Activated T-cell treated with anti-CD3 and anti-CD28 coated beads, Interleukin-2, amount 50 U/mL, for 48 hours (primary cell): ENCODE results near the gene LRRC8E.
"Not testable (repeated sequence)": the region's sequence is repeated elsewhere in the genome, so short reads cannot be mapped to it uniquely, and the experiment has no call there.

ENCODE experiments used
- DNase-seq, 2 experiments: peaks; one replicate each; pipeline ENCODE4 v3.0.0-alpha.2; 2020

The LRRC8E gene

DNA sequence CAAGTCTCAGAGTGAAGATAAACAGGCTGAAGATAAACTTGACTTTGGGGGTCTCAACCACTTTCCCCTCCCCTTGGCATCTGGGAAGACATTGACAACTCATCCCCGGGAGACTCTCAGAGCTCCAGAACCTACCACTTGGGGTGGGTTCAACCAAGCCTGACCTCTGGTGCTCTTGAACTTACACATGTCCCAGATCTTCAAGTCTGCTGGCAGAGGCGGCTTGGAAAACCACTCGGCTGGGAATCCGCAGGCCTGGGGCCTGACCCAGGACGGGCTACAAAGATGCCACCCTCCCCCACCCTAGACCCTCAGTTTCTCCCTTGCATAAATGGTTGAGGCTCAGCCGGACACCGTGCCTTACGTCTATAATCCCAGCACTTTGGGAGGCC, 512 bp downstream of the LRRC8E start:
- DNase-seq, result no peak

- DNase-seq, result not testable (repeated sequence)
Measured at GRCh38 chr19:7893362-7894101, 5.2 kb downstream of the LRRC8E start.

DNA sequence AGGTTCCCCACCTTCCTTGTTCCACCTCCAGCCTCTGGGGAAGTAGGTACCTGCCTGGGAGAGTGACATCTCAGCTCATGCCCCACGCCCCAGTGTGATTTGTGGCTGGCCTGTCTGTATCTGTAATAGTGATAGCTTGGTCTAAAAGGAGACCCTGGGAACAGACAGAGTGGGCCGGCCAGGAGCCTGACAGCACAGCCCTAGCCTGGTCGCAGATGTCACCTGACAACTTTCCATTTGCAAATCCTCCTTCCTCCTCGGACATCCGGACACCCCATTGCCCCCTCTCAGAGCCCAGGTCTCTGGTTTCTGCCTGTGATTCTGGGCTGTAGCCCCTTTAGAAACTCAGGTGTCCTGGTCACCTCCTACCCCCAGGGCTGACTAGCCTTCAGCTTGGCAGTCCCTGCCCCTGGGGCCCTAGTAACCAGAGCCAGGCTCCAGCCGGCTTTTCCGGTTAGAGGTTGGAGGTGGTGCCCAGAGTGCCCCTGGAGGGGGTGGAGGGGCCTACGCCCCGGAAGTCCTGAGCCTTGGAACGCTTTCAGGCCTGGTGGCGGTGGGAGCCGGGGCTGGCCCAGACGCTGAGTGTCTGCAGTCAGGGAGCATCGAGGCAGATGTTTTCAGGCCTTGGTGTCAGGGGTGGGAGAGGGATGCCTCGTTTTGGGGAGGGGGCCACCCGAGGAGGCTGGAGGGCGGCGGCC, 6.5 kb downstream of the LRRC8E start:
- DNase-seq, result no peak

DNA sequence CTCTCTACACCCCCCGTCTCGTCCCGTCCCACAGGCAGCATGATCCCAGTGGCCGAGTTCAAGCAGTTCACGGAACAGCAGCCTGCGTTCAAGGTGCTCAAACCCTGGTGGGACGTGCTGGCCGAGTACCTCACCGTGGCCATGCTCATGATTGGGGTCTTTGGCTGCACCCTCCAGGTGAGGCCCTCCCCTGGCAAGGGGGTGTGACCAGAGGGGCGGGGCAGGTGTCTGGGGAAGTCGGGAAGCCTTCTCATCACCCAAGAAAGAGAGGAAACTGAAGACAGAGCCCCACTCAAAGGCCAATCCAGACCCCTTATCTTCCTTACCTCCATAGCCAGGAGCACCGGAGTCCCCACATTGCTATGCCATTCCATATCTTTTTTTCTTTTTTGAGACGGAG, 7.3 kb downstream of the LRRC8E start:
- no peak for DNase-seq

GRCh38 chr19:7897292-7897691, 9.0 kb downstream of the LRRC8E start:
- no peak for DNase-seq

GRCh38 chr19:7898967-7899366, 10.7 kb downstream of the LRRC8E start:
- DNase-seq, result no peak

- no peak for DNase-seq
Measured at GRCh38 chr19:7899751-7900378, 11.6 kb downstream of the LRRC8E start.

GRCh38 chr19:7900401-7900870, 12.1 kb downstream of the LRRC8E start:
- no peak for DNase-seq

- no peak for DNase-seq
Measured at GRCh38 chr19:7900931-7901330, 12.6 kb downstream of the LRRC8E start.

DNA sequence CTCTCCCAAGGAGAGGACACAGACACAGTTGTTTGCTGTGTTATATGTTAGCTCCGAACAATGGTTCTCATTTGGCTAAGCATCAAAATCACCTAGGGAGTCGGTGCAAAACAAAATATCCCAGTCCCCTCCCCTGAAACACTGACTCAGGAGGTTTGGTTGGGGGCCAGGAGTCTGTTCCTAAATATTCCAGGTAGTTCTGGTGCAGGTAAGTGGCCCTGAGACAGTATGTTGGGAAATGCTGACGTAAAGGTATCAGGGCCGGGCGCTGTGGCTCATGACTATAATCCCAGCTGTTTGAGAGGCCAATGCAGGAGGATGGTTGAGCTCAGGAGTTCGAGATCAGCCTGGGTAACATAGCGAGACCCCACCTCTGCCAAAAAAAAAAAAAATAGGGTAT, 13.0 kb downstream of the LRRC8E start:
- DNase-seq, result no peak

DNA sequence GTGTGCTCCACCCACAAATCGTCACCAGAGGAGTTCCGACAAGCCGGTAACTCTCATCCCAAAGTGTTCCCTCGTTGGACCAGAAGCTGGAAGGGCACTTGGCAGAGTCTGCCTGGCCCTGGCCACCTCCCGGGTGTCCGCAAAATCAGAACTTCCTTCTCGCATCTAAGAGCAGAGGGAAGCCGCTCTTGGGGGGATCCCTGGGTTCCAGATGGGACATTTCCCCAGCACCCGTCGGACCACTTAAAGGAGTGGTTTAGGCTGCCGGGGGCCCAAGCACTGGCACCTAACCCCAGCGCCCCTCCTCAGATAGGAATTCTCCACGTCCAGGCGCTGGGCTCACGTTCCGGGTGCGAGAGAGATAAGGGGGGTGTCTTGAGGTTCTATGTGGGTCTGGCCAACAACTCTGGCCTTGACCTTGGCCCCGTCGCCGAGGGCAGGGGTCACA, 14.5 kb downstream of the LRRC8E start:
- peak in 1 of 2 experiments; percentile 34 for DNase-seq

DNA sequence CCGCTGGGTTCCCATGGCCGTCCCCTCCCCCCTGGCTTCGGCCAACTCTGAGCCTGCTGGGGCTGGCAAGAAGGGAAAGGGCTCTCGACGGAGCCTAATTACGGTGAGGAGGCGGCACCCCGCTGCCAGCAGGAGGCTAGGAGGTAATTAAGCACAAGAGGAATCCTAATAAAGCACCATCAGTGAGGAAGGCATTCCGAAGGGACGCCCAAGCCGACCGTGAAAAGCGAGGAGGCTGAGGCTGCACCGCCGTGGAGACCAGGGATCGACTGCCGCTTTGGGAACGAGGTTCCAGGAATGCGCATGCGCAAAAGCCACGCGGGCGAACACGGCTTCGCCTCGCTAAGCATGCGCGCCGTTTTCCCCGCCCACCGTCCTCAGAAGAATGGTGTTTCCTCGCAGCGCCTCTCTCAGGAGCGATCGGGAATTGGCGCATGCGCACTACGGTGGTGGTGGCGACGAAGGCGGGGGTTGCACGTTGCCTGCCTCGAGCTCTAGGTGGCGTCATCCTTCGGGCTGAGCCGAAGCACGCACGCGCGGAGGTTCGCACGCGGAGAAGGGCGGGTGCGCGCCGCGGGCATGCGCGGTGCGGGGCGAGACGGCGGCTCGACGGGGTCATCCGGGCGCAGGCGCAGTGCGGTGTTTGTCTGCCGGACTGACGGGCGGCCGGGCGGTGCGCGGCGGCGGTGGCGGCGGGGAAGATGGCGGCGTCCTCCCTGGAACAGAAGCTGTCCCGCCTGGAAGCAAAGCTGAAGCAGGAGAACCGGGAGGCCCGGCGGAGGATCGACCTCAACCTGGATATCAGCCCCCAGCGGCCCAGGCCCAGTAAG, 15.1 kb downstream of the LRRC8E start, which contains the start of gene MAP2K7:
Gene MAP2K7 (plus strand): TSS at position 634 of the 830 bp plus-strand sequence. CDS start 68 bp downstream, at position 702.
- peak; percentile 100 for DNase-seq

GRCh38 chr19:7904074-7905020, 16.0 kb downstream of the LRRC8E start:
- DNase-seq, result peak in 1 of 2 experiments; percentile 73

DNA sequence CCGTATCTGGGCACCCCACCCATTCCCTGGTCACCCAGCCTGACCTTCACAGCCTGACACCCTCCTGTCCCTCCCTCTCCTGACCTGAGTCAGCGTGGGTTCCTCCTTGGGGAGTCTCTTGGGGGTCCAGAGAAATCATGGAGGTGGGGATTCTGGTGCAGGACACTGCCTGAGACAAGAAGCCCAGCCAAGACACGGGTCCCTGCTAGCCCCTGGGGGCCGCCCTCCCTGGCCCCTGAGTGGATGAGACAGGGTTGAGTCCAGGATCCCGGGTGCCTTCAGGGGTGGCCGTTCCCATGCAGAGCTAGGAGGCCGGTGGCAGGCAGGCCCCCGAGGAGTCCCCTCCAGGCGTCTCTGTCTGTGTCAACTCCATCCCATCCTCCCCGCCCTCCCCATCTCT, 17.0 kb downstream of the LRRC8E start:
- DNase-seq, result no peak

DNA sequence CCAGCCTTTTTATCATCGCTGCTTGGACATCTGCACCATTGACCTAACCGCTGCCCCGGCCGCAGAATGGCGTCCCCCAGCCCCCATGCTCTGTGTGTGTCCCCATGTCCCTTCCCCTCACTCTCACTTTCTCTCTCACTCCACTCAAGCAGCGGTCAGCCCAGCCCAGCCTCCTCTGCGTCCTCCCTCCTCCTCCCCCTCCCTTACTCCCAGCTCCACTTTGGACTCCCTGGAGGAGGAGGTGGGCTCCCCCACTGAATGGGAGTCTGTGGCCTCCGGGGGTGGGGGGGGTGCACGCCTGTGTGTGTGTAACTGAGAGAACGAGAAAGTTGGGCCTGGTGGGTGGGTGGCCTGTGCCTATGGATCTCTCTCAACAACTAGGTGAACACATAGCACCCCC, 17.5 kb downstream of the LRRC8E start:
- DNase-seq, result no peak

- DNase-seq, result no peak
Measured at GRCh38 chr19:7907122-7907521, 18.8 kb downstream of the LRRC8E start.

DNA sequence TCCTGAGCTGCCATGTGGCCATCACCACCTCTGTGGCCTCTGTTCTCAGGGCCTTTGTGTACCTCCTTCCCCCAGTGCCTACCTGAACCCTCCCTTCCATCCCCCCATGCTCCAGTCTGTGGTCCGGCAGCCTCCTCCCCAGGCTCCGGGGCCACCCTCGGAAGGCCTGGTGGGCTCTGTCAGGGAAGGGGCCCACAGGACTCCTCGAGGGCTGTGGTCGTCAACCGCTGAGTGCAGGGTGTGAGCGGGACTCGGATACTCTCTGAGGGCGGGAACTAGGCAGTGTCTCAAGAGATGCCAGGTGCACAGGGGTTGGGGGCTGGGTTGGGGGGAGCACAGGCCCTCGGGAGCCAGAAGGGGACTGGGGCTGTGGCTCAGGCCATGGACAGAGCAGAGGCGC, 19.2 kb downstream of the LRRC8E start:
- no peak for DNase-seq

- DNase-seq, result no peak
Measured at GRCh38 chr19:7908078-7908699, 19.9 kb downstream of the LRRC8E start.

DNA sequence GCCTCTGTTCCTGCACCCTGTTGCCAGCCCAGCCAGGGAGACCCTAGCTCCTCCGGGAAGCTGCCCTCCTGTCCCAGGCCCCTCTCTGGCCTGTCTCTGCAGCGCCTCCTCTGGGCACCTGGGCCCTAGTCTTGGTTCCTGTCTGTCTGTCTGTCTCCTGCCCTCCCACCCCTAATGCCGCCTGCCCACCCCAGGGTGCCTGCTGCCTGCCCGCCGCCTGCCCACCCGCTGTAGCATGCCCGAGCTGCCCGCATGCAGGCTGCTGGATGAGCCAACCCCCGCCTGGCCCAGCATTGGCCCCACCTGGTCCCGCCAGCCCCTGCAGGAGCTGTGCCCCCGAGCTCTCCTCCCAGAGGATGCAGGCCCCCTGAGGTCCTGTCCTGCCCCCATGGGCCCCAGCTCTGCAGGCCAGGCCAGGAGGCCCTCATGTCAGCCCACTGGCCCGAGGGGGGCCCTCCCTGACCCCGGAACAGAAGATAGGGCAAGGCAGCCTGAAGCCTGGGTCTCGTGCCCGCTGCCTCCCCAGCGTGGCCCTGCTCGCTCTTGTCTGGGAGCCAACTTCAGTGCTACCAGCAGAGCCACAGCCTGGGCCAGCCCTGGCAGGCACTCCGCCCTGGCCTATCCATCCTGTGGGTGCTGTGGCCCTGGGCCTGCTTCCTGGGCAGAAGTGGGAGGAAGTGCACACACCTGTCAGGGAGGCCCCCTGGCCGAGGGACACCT, 20.6 kb downstream of the LRRC8E start:
- DNase-seq, result no peak

- no peak for DNase-seq
Measured at GRCh38 chr19:7909471-7910067, 21.3 kb downstream of the LRRC8E start.
